GM19467 (cell line): Measurements from ENCODE around the gene UBAC2.

Experiments used
- ATAC-seq: cut with Tn5 transposase; IDR thresholded peaks from one replicate; pipeline ENCODE4 v1.9.1; 2021; ENCODE audit warnings: mild to moderate bottlenecking, moderate library complexity; ENCODE audit not compliant: unreplicated experiment

Gene UBAC2

DNA sequence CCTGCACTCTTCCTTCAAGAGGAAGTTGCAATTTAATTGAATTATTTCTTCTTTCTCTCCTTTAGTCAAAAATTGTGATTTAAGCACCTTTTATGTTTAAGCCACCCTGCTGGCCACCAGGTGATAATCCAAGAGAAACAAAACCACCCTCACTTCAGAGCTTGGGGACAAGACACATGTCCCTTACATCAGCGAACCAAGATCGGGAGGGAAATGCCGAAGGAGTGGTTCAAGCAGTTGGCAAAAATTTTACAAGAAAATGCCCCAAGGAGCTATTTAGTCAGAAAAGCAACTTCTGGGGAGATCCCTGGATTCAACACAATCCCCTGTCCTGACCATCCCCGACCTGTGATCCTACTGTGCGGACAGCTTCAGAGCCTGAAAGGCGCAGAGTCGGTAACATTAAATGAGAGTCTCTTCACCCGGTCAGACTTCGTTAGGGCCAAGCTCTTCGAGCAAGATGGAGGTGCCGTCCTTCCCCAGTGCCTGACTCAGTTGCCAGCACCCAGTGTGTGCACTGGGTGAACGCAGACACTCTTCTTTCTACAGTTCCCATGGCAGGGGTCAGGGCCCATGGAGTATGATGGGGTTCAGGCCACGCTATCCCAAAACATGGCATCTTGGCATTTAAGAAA lies 222.0 kb downstream of the UBAC2 start:
- no peak for ATAC-seq

DNA sequence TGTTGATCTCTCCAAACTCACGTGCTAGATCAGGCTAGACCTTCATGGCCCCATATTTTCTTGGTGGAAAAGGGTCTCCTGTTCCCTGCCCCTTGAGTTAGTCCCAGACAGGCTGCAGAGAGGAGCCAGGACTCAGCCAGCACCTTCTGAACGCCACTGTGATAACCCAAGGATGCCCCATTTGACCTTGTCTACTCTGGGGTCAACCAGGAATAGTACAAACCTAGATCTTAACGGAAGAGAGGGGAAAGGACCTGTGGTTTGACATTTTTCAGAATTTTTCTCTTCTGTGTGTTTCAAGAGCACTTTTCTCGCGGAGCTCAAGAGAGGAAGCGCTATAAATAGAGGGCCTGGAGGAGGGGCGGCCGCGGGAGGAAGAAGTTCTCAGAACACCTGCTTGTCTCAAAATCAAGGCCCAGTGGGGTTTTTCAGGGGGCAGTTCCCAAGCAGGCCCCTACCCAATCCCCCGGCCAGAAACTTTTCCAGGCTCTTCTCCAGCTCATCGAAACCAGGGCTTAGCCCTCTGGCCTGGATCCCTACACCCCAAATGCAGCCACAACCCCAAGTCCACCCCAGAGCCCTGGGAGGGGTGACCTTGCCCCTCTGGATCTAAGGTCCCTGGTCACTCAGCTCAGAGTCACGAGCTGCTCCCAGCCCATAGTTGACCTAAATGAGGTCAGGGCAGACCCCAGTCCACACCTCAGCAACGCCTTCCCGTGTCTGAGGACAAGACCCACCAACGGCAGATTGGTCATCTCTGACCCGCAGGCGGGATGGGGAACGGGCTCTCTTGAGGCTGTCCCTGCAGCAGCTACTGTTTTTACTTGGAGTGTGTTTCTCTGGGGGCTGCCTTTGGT lies 225.1 kb downstream of the UBAC2 start:
- ATAC-seq: peak; percentile 60

DNA sequence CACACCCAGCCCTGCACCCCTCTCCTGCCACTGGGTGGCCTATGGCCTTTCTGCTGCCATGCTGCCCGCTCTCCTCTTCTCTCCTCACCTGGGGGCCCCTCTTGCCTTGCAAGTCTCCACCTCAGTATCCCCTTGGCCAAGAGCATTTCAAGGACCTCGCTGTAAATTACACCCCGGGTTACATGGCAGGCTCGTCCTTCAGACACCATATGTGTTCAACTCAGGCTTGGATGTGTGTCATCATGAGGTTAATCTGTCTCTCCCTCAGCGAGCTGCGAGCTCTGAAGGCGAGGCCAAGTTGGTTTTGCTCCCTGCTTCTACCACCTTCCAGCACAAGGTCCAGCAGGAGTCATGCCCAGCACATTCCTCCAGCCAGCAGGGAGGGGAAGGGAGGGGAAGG lies 225.8 kb downstream of the UBAC2 start:
- no peak for ATAC-seq

DNA sequence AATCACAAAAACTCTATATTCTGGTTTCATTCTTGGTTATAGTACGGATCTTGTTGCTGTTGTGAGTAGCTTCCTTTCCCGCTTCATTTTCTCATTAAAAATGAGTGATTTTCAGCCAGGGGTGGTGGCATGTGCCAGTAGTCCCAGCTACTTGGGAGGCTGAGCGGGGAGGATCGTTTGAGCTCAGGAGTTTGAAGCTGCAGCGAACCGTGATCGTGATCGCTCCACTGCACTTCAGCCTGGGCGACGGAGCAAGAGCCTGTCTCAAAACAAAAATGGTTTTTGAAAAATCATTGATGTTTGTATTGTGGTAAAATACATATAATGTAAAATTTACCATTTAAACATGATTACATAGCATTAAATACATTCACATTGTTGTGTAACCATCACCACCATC lies 229.0 kb downstream of the UBAC2 start:
- no peak for ATAC-seq

DNA sequence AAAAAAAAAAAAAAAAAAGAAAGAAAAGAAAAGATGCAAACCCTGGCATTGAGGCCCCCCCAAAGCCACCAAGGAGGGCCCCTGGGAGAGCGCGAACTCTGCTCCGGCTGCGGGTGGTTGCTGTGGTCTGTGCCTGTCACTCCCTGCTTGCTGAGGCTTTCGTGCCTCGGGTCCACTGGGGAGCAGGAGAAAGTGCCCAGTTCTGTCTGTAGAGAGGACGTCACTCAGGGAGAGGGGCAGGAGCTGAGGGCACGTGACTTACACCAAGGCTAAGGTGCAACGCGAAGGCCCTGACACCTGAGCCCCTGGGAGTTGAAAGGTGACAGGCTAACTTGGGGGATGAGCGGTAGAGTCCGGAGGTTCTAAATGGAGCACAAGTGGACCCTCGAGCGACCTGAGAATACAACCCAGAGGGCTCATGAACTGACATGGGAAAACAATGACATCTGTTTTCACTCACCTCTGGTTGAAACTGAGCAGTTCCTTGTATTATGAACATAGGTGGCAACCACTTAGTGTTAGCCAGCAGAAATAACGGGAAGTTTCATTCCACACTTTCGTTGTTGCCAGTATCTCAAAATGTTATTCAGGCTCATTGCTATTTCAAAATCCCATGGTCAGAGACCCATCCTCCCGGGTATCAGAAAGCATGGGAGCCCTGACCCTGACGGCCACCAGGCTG lies 231.4 kb downstream of the UBAC2 start:
- peak; percentile 19 for ATAC-seq

DNA sequence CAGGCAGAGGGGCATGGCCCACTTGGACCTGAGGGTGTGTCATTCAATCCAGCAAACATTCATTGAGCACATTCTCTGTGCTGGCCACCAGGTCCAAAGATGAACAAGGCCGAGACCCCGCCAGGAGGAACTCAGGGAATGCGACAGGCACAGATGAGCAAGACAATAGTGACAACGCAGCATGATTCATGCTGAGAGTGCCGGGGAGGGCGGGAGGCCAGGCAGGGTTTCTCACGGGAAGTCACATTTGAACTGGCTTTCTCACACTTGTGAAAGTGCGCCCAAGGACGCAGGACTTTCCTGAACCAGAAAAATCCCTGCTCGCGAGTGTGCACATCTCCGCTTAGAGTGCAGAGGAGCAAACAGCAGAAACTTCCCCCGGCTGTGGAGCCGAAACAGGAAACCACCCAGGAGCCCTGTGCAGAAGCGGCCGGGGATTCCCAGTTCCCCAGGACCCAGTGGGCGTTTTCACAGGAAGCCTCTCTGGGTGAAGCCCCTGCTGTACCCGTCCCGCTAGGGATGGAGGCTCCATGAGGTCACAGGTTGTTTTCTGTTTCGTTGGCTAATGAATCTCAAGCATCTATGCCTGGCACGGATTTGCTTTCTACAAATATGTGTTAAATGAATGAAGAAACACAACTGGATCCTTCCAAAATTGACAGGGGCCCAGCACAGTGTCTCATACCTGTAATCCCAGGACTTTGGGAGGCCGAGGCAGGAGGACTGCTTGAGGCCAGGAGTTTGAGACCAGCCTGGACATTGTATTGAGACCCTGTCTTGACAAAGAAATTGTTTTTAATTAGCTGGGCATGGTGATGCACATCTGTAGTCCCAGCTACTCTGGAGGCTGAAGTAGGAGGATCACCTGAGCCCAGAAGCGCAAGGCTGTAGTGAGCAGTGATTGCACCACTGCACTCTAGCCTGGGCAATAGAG lies 232.2 kb downstream of the UBAC2 start:
- peak; percentile 52 for ATAC-seq

DNA sequence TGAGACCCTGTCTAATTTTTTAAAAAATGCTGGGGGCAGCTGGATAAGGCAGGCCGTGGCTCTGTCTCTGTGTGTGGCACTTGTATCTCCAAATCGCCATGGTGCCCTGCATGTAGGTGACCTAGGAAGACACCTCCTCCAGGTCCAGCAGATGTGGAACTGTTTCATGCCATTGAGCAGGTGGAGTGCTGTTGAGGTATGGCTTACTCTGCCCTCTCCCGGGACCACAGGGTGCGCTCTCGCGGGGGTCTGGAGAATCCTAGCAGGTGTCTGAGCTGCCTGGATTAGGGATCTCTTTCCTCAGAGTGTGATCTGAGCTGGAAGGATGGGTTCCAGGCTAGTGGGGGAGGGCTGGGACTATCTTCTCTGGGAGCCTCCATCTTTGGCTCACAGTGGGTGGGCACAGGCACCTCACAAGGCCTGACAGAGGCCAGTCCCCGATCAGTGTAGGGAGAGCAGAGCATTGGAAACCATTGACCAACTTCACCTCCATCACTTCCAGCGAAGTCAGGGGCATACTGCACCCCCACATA lies 233.0 kb downstream of the UBAC2 start:
- no peak for ATAC-seq

DNA sequence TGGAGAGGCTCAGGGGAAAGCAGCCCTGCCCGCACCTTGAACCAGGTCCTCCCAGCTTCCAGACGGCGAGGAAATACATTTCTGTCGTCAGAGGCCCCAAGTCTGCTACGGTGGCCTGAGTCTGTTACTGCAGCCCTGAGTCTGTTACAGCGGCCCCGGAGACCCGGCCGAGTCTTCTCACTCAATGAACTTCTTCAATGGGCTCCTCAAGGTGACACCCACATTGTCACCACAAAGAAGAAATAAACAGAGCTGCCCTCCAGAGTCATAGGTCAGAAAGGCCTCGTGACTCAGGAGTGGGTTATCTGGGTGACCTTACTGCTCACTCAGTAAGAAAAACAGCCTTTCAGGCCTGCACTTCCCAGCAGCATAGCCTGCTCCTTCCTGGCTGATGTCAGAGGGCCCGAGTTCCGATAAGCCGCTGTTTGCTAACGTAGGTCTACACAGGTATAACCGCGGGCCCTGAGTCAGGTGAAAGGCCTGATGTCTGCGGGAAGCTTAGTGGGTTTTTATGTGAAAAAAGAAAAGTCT lies 233.7 kb downstream of the UBAC2 start:
- no peak for ATAC-seq

DNA sequence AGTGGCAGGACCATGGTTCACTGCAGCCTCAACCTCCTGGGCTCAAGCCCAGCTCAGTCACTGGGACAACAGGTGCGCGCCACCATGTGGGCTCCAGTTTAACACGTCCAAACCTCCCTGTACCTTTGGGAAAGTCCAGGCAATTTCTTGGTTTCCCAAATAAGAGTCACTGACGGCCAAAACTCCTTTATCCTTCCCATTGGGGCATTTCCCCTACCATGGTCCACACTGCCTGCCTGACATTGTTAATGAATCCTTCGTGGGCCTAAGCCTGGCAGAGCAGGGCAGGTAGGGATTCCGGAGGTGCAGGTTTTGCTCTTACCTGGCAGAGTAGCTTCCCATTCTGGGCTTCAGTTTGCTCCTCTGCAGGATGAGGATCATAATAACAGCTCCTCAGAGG lies 234.5 kb downstream of the UBAC2 start:
- no peak for ATAC-seq

DNA sequence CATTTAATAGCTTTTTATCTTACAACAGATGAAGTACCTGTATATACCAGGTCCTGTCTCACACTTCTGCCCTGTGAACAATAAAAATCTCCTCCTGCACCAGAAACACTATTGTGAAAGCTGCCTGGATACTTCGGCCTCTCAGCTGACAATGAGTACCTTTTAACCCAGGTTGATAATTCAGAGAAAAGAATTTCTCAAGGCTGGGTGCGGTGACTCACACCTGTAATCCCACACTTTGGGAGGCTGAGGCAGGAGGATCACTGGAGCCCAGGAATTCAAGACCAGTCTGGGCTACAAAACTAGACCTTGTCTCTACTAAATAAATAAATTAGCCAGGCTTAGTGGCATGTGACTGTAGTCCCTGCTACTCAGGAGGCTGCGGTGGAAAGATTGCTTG lies 235.3 kb downstream of the UBAC2 start:
- no peak for ATAC-seq
